ENCODE data around the gene SPOCK2. TPM values are rescaled to one million over a fixed set of nuclear protein-coding genes. Genes with fewer than 3 reads are reported as not detected.

The SPOCK2 gene
- total and polyA plus RNA-seq, 2 of the 4 experiments (the other 2 are of a cell fraction) = 0.02 TPM; not detected in 1

DNA sequence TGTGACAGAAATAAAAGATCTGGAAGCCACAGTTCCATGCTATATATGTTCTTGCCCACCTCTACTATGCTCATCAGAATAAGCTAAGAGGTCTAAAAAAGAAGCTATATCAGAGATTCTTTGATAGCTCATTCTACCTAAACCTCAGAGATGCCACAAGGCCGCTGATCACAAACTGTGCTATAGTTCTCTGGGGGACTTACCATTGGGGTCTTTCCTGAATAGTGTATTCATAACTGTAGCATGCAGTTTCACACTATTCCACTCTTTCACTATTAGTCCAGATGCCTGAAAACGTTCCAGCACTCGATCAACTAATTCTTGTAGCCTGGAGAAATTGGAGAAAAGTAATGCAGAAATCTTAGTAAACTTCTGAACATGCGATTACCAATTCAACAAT, 44.5 kb upstream of the SPOCK2 start:
- Histone ChIP-seq H3K79me1 (ENCODE audit: low read depth in 1 of 2, low read length in 2 of 2) (no peaks in the 10 kb centered on the region), H2BK5ac (ENCODE audit: low read depth, low read length, poor library complexity, severe bottlenecking) (no peak overlapping the region), H2AK9ac (replicated peaks; ENCODE audit: low read depth, low read length, poor library complexity) (no peak overlapping the region), H3K56ac (ENCODE audit: extremely low read depth, insufficient read depth, low read length) (no peak overlapping the region), H2BK120ac (ENCODE audit: low read depth, low read length) (no peak overlapping the region), H2BK15ac (ENCODE audit: low read depth, low read length) (no peak overlapping the region; the same call in 2 of the 3 replicates), H3K23ac (ENCODE audit: low read depth, low read length) (no peak overlapping the region), H3K4me3 (ENCODE audit: insufficient read depth, low read depth, low read length) (no peak overlapping the region), H2AK5ac (ENCODE audit: low read depth, low read length) (no peak overlapping the region), H2AFZ (replicated peaks; ENCODE audit: low read length, poor library complexity) (no peak overlapping the region), H4K8ac (ENCODE audit: low read depth in 2 of 2, low read length in 2 of 2) (no peak overlapping the region), H4K91ac (ENCODE audit: insufficient read depth, low read depth, low read length) (no peak overlapping the region), H3K4me1 (ENCODE audit: control insufficient read depth, insufficient read depth, low read length) (peaks cover 6% of the 10 kb centered on the region), H3K9me1 (ENCODE audit: insufficient read depth, low read length) (no peaks in the 10 kb centered on the region), H3K4me2 (ENCODE audit: low read depth, low read length) (no peak overlapping the region), H3K27ac (ENCODE audit: insufficient read depth, low read length) (no peak overlapping the region), H2BK20ac (ENCODE audit: low read depth, low read length) (no peak overlapping the region), H3K14ac (replicated peaks; ENCODE audit: low read depth, low read length) (no peak overlapping the region), H3K36me3 (ENCODE audit: control insufficient read depth, insufficient read depth, low read length) (no peaks in the 10 kb centered on the region; the same call in 1 of the 2 replicates), H3K9ac (ENCODE audit: low read depth, low read length) (no peak overlapping the region), H3K18ac (ENCODE audit: low read depth, low read length) (no peak overlapping the region), H3K27me3 (ENCODE audit: control insufficient read depth, insufficient read depth, low read length) (no peaks in the 10 kb centered on the region), H3K9me3 (ENCODE audit: control insufficient read depth, insufficient read depth, low read length) (no peaks in the 10 kb centered on the region; the same call in 1 of the 2 replicates), H4K5ac (ENCODE audit: low read depth, low read length) (no peak overlapping the region), H3K4ac (ENCODE audit: low read depth, low read length) (no peak overlapping the region), H4K20me1 (ENCODE audit: insufficient read depth, low read length) (no peaks in the 10 kb centered on the region; the same call in 1 of the 2 replicates)
- dilution Hi-C loops (cut with HindIII; ENCODE audit: low sequenced_read_pairs, unreplicated experiment) (no loop called here), in situ Hi-C loops (cut with MboI; ENCODE audit: low sequenced_read_pairs) (no loop called here), intact Hi-C loops (cut with micrococcal nuclease) (loop anchor here (5.0 kb wide), 1 partner anchor 84 kb away; the partner anchor contains the start of genes ANAPC16 and ASCC1)
- WGBS, 2 experiments (ENCODE audit: extremely low coverage in 2 of 2, insufficient read length in 1 of 2) = 60% methylated on average over 2 of the region's 4 CpGs; no CpG with 5 or more reads in 1 of the 2 experiments
- ATAC-seq (ENCODE audit: low read depth) = no peak; the same call in 1 of the 2 replicates
- BruUV-seq (replicated peaks) = no TSS peak
- ChIA-PET CTCF (no interaction called here), POLR2A (ENCODE audit: unreplicated experiment) (no interaction called here)
- TF ChIP-seq MXI1 (IDR thresholded peaks at IDR 0.05; ENCODE audit: borderline replicate concordance, low read depth, low read length) = no peak
- TF ChIP-seq, protein P1, sequence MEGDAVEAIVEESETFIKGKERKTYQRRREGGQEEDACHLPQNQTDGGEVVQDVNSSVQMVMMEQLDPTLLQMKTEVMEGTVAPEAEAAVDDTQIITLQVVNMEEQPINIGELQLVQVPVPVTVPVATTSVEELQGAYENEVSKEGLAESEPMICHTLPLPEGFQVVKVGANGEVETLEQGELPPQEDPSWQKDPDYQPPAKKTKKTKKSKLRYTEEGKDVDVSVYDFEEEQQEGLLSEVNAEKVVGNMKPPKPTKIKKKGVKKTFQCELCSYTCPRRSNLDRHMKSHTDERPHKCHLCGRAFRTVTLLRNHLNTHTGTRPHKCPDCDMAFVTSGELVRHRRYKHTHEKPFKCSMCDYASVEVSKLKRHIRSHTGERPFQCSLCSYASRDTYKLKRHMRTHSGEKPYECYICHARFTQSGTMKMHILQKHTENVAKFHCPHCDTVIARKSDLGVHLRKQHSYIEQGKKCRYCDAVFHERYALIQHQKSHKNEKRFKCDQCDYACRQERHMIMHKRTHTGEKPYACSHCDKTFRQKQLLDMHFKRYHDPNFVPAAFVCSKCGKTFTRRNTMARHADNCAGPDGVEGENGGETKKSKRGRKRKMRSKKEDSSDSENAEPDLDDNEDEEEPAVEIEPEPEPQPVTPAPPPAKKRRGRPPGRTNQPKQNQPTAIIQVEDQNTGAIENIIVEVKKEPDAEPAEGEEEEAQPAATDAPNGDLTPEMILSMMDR (conservative IDR thresholded peaks at IDR 0.05; ENCODE audit: low read depth, low read length) = no peak
- TF ChIP-seq CHD1 (IDR thresholded peaks at IDR 0.05; ENCODE audit: low read depth, low read length) = no peak
- TF ChIP-seq, protein P2, sequence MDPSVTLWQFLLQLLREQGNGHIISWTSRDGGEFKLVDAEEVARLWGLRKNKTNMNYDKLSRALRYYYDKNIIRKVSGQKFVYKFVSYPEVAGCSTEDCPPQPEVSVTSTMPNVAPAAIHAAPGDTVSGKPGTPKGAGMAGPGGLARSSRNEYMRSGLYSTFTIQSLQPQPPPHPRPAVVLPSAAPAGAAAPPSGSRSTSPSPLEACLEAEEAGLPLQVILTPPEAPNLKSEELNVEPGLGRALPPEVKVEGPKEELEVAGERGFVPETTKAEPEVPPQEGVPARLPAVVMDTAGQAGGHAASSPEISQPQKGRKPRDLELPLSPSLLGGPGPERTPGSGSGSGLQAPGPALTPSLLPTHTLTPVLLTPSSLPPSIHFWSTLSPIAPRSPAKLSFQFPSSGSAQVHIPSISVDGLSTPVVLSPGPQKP (IDR thresholded peaks at IDR 0.05; ENCODE audit: borderline replicate concordance, low read depth, low read length) = no peak
- no peak for TF ChIP-seq SMC3 (IDR thresholded peaks at IDR 0.05; ENCODE audit: low read depth, low read length)
- no peak for TF ChIP-seq RAD21 (IDR thresholded peaks at IDR 0.05; ENCODE audit: low read length)
- TF ChIP-seq MAZ (IDR thresholded peaks at IDR 0.05; ENCODE audit: borderline replicate concordance, low read depth, low read length) = no peak
- TF ChIP-seq RFX5 (IDR thresholded peaks at IDR 0.05; ENCODE audit: low read depth, low read length) = no peak
- no peak for TF ChIP-seq FOS (IDR thresholded peaks at IDR 0.05; ENCODE audit: low read depth, low read length)
- TF ChIP-seq NFE2L2 (IDR thresholded peaks at IDR 0.05; ENCODE audit: low read depth, low read length) = no peak
- TF ChIP-seq POLR2A (IDR thresholded peaks at IDR 0.05; ENCODE audit: low read depth, low read length) = no peak
- no peak for TF ChIP-seq RCOR1 (IDR thresholded peaks at IDR 0.05; ENCODE audit: insufficient replicate concordance, low read length)
- TF ChIP-seq CEBPB (IDR thresholded peaks at IDR 0.05; ENCODE audit: low read depth, low read length) = no peak
- no peak for TF ChIP-seq BHLHE40 (IDR thresholded peaks at IDR 0.05; ENCODE audit: low read depth, low read length)
- TF ChIP-seq, protein P3, sequence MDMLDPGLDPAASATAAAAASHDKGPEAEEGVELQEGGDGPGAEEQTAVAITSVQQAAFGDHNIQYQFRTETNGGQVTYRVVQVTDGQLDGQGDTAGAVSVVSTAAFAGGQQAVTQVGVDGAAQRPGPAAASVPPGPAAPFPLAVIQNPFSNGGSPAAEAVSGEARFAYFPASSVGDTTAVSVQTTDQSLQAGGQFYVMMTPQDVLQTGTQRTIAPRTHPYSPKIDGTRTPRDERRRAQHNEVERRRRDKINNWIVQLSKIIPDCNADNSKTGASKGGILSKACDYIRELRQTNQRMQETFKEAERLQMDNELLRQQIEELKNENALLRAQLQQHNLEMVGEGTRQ (IDR thresholded peaks at IDR 0.05; ENCODE audit: low read depth, low read length) = no peak
- TF ChIP-seq MAFK (IDR thresholded peaks at IDR 0.05; ENCODE audit: low read depth, low read length) = no peak
- no peak for DNase-seq
